HEK293 (cell line): ENCODE measurements around the gene NOM1.

Experiments used
- CTCF ChIP-seq: fragments of 450-650 bp; formaldehyde crosslinking; IDR thresholded peaks from 2 replicates; pipeline ENCODE4 v1.5.1; 2016; ENCODE audit warnings: missing biosample characterization, missing genetic modification characterization
- SP2 ChIP-seq: fragments of 450-650 bp; formaldehyde crosslinking; IDR thresholded peaks from 2 replicates; pipeline ENCODE4 v1.5.1; 2016; ENCODE audit warnings: missing biosample characterization, missing genetic modification characterization
- ZBTB17 ChIP-seq: fragments of 450-650 bp; formaldehyde crosslinking; IDR thresholded peaks from 2 replicates; pipeline ENCODE4 v1.5.1; 2016; ENCODE audit warnings: missing biosample characterization, missing genetic modification characterization
- ZBTB7A ChIP-seq: fragments of 450-650 bp; formaldehyde crosslinking; IDR thresholded peaks from 2 replicates; pipeline ENCODE4 v1.5.1; 2016; ENCODE audit warnings: low read depth, missing biosample characterization, missing genetic modification characterization
- ZNF26 ChIP-seq: fragments of 450-650 bp; formaldehyde crosslinking; IDR thresholded peaks from 2 replicates; pipeline ENCODE4 v1.5.1; 2016; ENCODE audit warnings: missing biosample characterization, missing genetic modification characterization
- ZNF596 ChIP-seq: fragments of 450-650 bp; IDR thresholded peaks from 2 replicates; pipeline ENCODE4 v1.5.0; 2018; ENCODE audit warnings: missing biosample characterization, mild to moderate bottlenecking, missing genetic modification characterization, moderate library complexity

DNA sequence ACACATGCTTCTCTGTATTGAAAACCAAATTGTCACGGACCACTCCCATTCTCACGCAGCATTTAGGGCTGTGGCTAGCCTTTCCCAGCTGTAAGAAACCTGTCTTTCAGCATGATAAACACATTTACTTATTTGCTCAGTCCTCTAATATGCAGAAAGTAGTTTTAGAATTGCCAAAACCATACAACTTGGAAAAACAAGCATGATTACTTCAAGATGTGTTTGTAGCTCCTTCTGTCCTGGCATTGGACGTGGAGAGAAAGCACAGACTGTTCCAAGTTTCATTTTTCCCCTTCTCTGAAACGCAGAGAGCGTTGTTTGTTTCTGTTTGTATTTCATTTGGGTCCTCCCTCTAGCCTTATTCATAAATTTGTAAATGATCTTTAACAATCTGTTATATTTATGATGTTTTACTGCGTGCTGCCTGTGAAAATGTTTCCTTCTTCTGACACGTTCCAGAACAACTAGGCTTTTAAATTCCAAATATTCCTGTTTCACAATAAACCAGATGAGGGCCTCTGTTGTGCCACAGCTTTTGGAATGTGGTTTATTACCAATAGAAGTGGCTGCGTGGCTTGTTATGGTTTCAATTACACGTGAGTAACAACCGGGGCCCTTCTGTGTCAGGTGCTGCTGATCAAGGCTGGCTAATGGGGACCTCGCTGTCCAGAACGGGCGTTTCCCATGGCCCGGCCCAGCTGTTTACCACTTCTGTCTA lies 34.8 kb downstream of the NOM1 start:
- TF ChIP-seq ZBTB7A (no peak), CTCF (tag by site-specific recombination) (no peak), ZBTB17 (tag by site-specific recombination) (no peak), ZNF26 (tag by site-specific recombination) (no peak), SP2 (tag by site-specific recombination) (no peak), ZNF596 (tag by site-specific recombination) (no peak)
